ENCODE results near the gene ADIPOR2.

- TF ChIP-seq REST (IDR thresholded peaks at IDR 0.05; ENCODE audit: low read depth) (no peak), RAD21 (IDR thresholded peaks at IDR 0.05; ENCODE audit: low read depth) (no peak)
These were observed 2.2 kb downstream of the ADIPOR2 start for GRCh38 chr12:1692895-1693610.
